H1 (cell line): ENCODE results near the gene ATP9B. TPM values are rescaled to one million over a fixed set of nuclear protein-coding genes. Genes with fewer than 3 reads are reported as not detected.

ENCODE experiments used
- CTCF ChIA-PET: fragments of 300-600 bp; sonication (Branson Sonifier 250); formaldehyde crosslinking; loops from one replicate; lab custom pipeline; 2021; ENCODE audit not compliant: partially characterized antibody; lab: Charles Lee
- POLR2A ChIA-PET: fragments of 300-600 bp; sonication (Branson Sonifier 250); formaldehyde crosslinking; loops from one replicate; lab custom pipeline; 2021; ENCODE audit warnings: inconsistent platforms; ENCODE audit not compliant: partially characterized antibody; lab: Charles Lee
- DNase-seq, 2 experiments: peaks; one replicate each; pipeline versions ENCODE4 v3.0.0 to v3.0.0-alpha.2; 2010 to 2022; ENCODE audit warnings: low spot score in 2 of 2, low read depth in 1 of 2, mixed read lengths in 1 of 2
- FAIRE-seq: peaks from 2 replicates; lab custom pipeline; 2011; peaks lifted over from hg19 to GRCh38; lab: Jason Lieb, UNC
- H2AFZ ChIP-seq: 2 replicates; pipeline ENCODE4 v1.8.1; 2012; ENCODE audit warnings: low read length, inconsistent platforms
- H2AK5ac ChIP-seq: 2 replicates; pipeline ENCODE4 v1.6.1; 2013; ENCODE audit warnings: low read depth, low read length
- H2BK120ac ChIP-seq: replicated peaks from 2 replicates; pipeline ENCODE3; 2013; ENCODE audit warnings: low read depth, low read length, inconsistent platforms
- H2BK12ac ChIP-seq: 2 replicates; pipeline ENCODE4 v1.6.1; 2013; ENCODE audit warnings: low read depth, low read length
- H2BK15ac ChIP-seq: 2 replicates; pipeline ENCODE4 v1.6.1; 2013; ENCODE audit warnings: low read length
- H2BK20ac ChIP-seq: 2 replicates; pipeline ENCODE4 v1.6.1; 2013; ENCODE audit warnings: low read length
- H2BK5ac ChIP-seq: 2 replicates; pipeline ENCODE4 v1.6.1; 2013; ENCODE audit warnings: low read depth, low read length
- H3K14ac ChIP-seq: 2 replicates; pipeline ENCODE4 v1.6.1; 2013; ENCODE audit warnings: inconsistent platforms; ENCODE audit not compliant: insufficient read length
- H3K18ac ChIP-seq: 2 replicates; pipeline ENCODE4 v1.6.1; 2013; ENCODE audit warnings: low read length; ENCODE audit errors: extremely low read depth
- H3K23ac ChIP-seq: 2 replicates; pipeline ENCODE4 v1.6.1; 2013; ENCODE audit warnings: inconsistent platforms; ENCODE audit not compliant: insufficient read length
- H3K23me2 ChIP-seq: 2 replicates; pipeline ENCODE4 v1.6.1; 2013; ENCODE audit warnings: low read depth, low read length
- H3K27ac ChIP-seq: 2 replicates; pipeline ENCODE4 v1.6.1; 2011; ENCODE audit warnings: low read depth, low read length, inconsistent platforms
- H3K27me3 ChIP-seq, 4 experiments: replicated peaks in 1 of 4; 1 replicate in 1 of 4; 2 replicates in 3 of 4; pipeline versions ENCODE4 v1.6.1 to v1.8.1; 2011 to 2013; ENCODE audit warnings: low read length in 3 of 4, mild to moderate bottlenecking in 3 of 4, inconsistent platforms in 2 of 4, mixed read lengths in 2 of 4, moderate library complexity in 1 of 4; ENCODE audit not compliant: control insufficient read depth in 3 of 4, insufficient read depth in 3 of 4; ENCODE audit errors: extremely low read depth in 1 of 4
- H3K36me3 ChIP-seq, 4 experiments: 2 replicates each; pipeline versions ENCODE4 v1.6.1 to v1.8.1; 2011 to 2013; ENCODE audit warnings: mild to moderate bottlenecking in 4 of 4, low read length in 3 of 4, moderate library complexity in 2 of 4, control low read depth in 1 of 4, inconsistent platforms in 1 of 4; ENCODE audit not compliant: insufficient read depth in 4 of 4, control insufficient read depth in 2 of 4
- H3K4ac ChIP-seq: replicated peaks from 2 replicates; pipeline ENCODE3; 2013; ENCODE audit warnings: low read length, low read depth, mixed read lengths, inconsistent platforms; ENCODE audit not compliant: insufficient read length
- H3K4me1 ChIP-seq, 4 experiments: replicated peaks in 1 of 4; 1 replicate in 1 of 4; 2 replicates in 3 of 4; pipeline versions ENCODE4 v1.6.1 to v1.8.1; 2011 to 2013; ENCODE audit warnings: low read length in 3 of 4, inconsistent platforms in 2 of 4, mixed read lengths in 1 of 4; ENCODE audit not compliant: insufficient read depth in 4 of 4, control insufficient read depth in 3 of 4
- H3K4me2 ChIP-seq, 2 experiments: 2 replicates each; pipeline versions ENCODE4 v1.6.1 to v1.8.1; 2011 to 2013; ENCODE audit warnings: low read depth in 2 of 2, low read length in 2 of 2, control low read depth in 1 of 2, inconsistent platforms in 1 of 2, mild to moderate bottlenecking in 1 of 2; ENCODE audit not compliant: insufficient read depth in 1 of 2
- H3K4me3 ChIP-seq, 4 experiments: fragments of 200-600, 300-600 bp in 1 of 4; sonication (generic), shearing (Covaris generic), sonication (Bioruptor Twin) in 1 of 4; 2 replicates each; pipeline versions ENCODE4 v1.5.1 to v1.8.1; 2011 to 2016; ENCODE audit warnings: low read length in 4 of 4, low read depth in 3 of 4, control low read depth in 2 of 4, inconsistent platforms in 2 of 4, mild to moderate bottlenecking in 2 of 4, mixed read lengths in 1 of 4, moderate library complexity in 1 of 4; ENCODE audit not compliant: insufficient read depth in 2 of 4; ENCODE audit errors: extremely low read depth in 1 of 4
- H3K56ac ChIP-seq: replicated peaks from 2 replicates; pipeline ENCODE3; 2013; ENCODE audit warnings: low read depth, mild to moderate bottlenecking, mixed read lengths, low read length, inconsistent platforms; ENCODE audit not compliant: insufficient read length
- H3K79me1 ChIP-seq: 2 replicates; pipeline ENCODE4 v1.6.1; 2013; ENCODE audit warnings: low read depth, low read length, control low read depth
- H3K79me2 ChIP-seq, 2 experiments: 2 replicates each; pipeline versions ENCODE4 v1.6.1 to v1.8.1; 2012 to 2013; ENCODE audit warnings: low read length in 2 of 2, mild to moderate bottlenecking in 2 of 2, inconsistent platforms in 1 of 2; ENCODE audit not compliant: insufficient read depth in 2 of 2, control insufficient read depth in 1 of 2
- H3K9ac ChIP-seq, 4 experiments: replicated peaks in 1 of 4; 1 replicate in 1 of 4; 2 replicates in 3 of 4; pipeline versions ENCODE4 v1.6.1 to v1.8.1; 2011 to 2013; ENCODE audit warnings: low read depth in 3 of 4, low read length in 3 of 4, control low read depth in 2 of 4, mild to moderate bottlenecking in 2 of 4, moderate library complexity in 2 of 4, inconsistent platforms in 1 of 4; ENCODE audit errors: extremely low read depth in 1 of 4
- H3K9me3 ChIP-seq, 2 experiments: 2 replicates each; pipeline versions ENCODE4 v1.6.1 to v1.8.1; 2012 to 2013; ENCODE audit warnings: mild to moderate bottlenecking in 2 of 2, moderate library complexity in 2 of 2, control low read depth in 1 of 2, inconsistent platforms in 1 of 2, low read depth in 1 of 2, low read length in 1 of 2, mixed read lengths in 1 of 2; ENCODE audit not compliant: insufficient read depth in 2 of 2
- H4K20me1 ChIP-seq, 2 experiments: replicated peaks in 1 of 2; 2 replicates each; pipeline versions ENCODE3 to v1.8.1; 2011 to 2013; ENCODE audit warnings: inconsistent platforms in 2 of 2, low read length in 2 of 2, mild to moderate bottlenecking in 1 of 2; ENCODE audit not compliant: insufficient read depth in 2 of 2, control insufficient read depth in 1 of 2
- H4K5ac ChIP-seq: 2 replicates; pipeline ENCODE4 v1.6.1; 2013; ENCODE audit warnings: low read length, low read depth, mixed read lengths, inconsistent platforms; ENCODE audit not compliant: insufficient read length
- H4K8ac ChIP-seq: 2 replicates; pipeline ENCODE4 v1.8.0; 2013; ENCODE audit warnings: mild to moderate bottlenecking, moderate library complexity, low read length, inconsistent platforms; ENCODE audit not compliant: insufficient read depth; ENCODE audit errors: extremely low read depth
- H4K91ac ChIP-seq: replicated peaks from 2 replicates; pipeline ENCODE3; 2013; ENCODE audit warnings: low read length, mixed read lengths, inconsistent platforms; ENCODE audit not compliant: insufficient read length
- PHF8 ChIP-seq: fragments of 200-600 bp; sonication (generic); conservative IDR thresholded peaks from 2 replicates; pipeline ENCODE4 v1.7.1; 2012; ENCODE audit warnings: low read depth, mild to moderate bottlenecking, inconsistent platforms, low read length, moderate library complexity
- WGBS, 2 experiments: shearing (Covaris generic) in 1 of 2; methylation state at CpG; one replicate each; pipeline versions ENCODE4 v1.1.6 to v1.1.7; 2013 to 2015; ENCODE audit warnings: low lambda C conversion rate in 2 of 2, mixed read lengths in 2 of 2, inconsistent platforms in 1 of 2, low coverage in 1 of 2, missing lambda C conversion rate in 1 of 2; ENCODE audit not compliant: insufficient replicate concordance in 2 of 2, insufficient coverage in 1 of 2, insufficient read length in 1 of 2; ENCODE audit errors: extremely low coverage in 1 of 2, missing lambda C conversion rate in 1 of 2; 5-methylcytosine and 5-hydroxymethylcytosine counted together
- polyA plus RNA-seq, 7 experiments: library from polyadenylated mRNA; depleted of rRNA in 3 of 7; stranded (reverse) in 5 of 7; unstranded in 2 of 7; fragments of >200 nt in 5 of 7; fragments of 200-250 nt in 2 of 7; gene quantifications; 1 replicate in 5 of 7; 2 replicates in 1 of 7; 4 replicates in 1 of 7; pipeline versions ENCODE4 v1.2.1 to v1.2.3, GENCODE V29; 2011 to 2013; ENCODE audit warnings: missing spikeins in 2 of 7, mixed read lengths in 2 of 7
- total RNA-seq: library from RNA; stranded (reverse); fragmentation: NEBNext Ultra II Directional; extraction: Animal tissue kit (Norgen Biotek cat#: 25700); gene quantifications from 2 replicates; pipeline ENCODE4 v1.2.1, GENCODE V29; 2021

Gene ATP9B
- total and polyA plus RNA-seq, 2 of the 8 experiments (the other 6 are each of a cell fraction or from before 2014, with no cell fraction given) = 15.1 to 21.7 TPM

- H2BK15ac ChIP-seq = no peak overlapping the region
- no peak overlapping the region for H2AK5ac ChIP-seq
- no peak overlapping the region for H3K4ac ChIP-seq
- H4K5ac ChIP-seq = no peak overlapping the region
- no peak overlapping the region for H3K18ac ChIP-seq
- 84% methylated on average over 2 of the region's 2 CpGs; no CpG with 5 or more reads in 1 of the 2 experiments for WGBS, 2 experiments
- no peaks in the 10 kb centered on the region; a peak in 1 of 7 replicates for H3K27me3 ChIP-seq
- TF ChIP-seq PHF8 = no peak
- no peak overlapping the region for H3K56ac ChIP-seq
- H3K14ac ChIP-seq = no peak overlapping the region
- H2BK20ac ChIP-seq = no peak overlapping the region
- H3K4me1 ChIP-seq = no peaks in the 10 kb centered on the region
- H4K91ac ChIP-seq = no peak overlapping the region
- H3K36me3 ChIP-seq = peaks cover 11 to 26% (median 18%) of the 10 kb centered on the region in 4 experiments; a peak in 7 of 8 replicates
- H3K79me2 ChIP-seq = no peaks in the 10 kb centered on the region
- ChIA-PET POLR2A (no interaction called here), CTCF (no interaction called here)
- H3K23ac ChIP-seq = no peak overlapping the region
- no peak overlapping the region for H3K4me2 ChIP-seq
- H4K8ac ChIP-seq = no peak overlapping the region
- no peaks in the 10 kb centered on the region; the same call in 1 of the 2 replicates for H3K79me1 ChIP-seq
- no peak overlapping the region for H3K9ac ChIP-seq
- peaks cover 0 to 7% of the 10 kb centered on the region in 2 experiments for H4K20me1 ChIP-seq
- H2BK12ac ChIP-seq = no peak overlapping the region
- H2BK120ac ChIP-seq = no peak overlapping the region
- no peak overlapping the region for H2AFZ ChIP-seq
- H2BK5ac ChIP-seq = 0 out of 2 replicates have a peak overlapping the region, but pooled peaks have one; percentile 9
- H3K4me3 ChIP-seq = no peak overlapping the region
- H3K23me2 ChIP-seq = no peaks in the 10 kb centered on the region
- no peak overlapping the region for H3K27ac ChIP-seq
- no peak for FAIRE-seq
- H3K9me3 ChIP-seq = no peaks in the 10 kb centered on the region
- DNase-seq = no peak
These were observed 275.0 kb downstream of the ATP9B start for GRCh38 chr18:79344208-79344581.
